Mesenchymal stem cell (in vitro differentiated cells and primary cell): Measurements from ENCODE around the gene G2E3.

Source experiments
- DNase-seq: peaks from one replicate; pipeline ENCODE4 v3.0.0-alpha.2; 2013
- H2AFZ ChIP-seq: one replicate; pipeline ENCODE4 v1.6.1; 2013; ENCODE audit warnings: low read depth, mild to moderate bottlenecking, control low read depth, inconsistent platforms, low read length, moderate library complexity
- H2AK5ac ChIP-seq: 2 replicates; pipeline ENCODE4 v1.6.1; 2013; ENCODE audit warnings: low read length, moderate library complexity, mild to moderate bottlenecking, inconsistent platforms; ENCODE audit not compliant: severe bottlenecking
- H2BK120ac ChIP-seq: one replicate; pipeline ENCODE4 v1.6.1; 2013; ENCODE audit warnings: low read depth, mild to moderate bottlenecking, inconsistent platforms, low read length, moderate library complexity
- H2BK12ac ChIP-seq, 2 experiments: one replicate each; pipeline ENCODE4 v1.6.1; 2013; ENCODE audit warnings: inconsistent platforms in 2 of 2, low read length in 2 of 2, mild to moderate bottlenecking in 2 of 2, moderate library complexity in 2 of 2, control low read depth in 1 of 2
- H2BK15ac ChIP-seq: one replicate; pipeline ENCODE4 v1.6.1; 2013; ENCODE audit warnings: mild to moderate bottlenecking, low read depth, inconsistent platforms; ENCODE audit not compliant: poor library complexity, severe bottlenecking
- H2BK5ac ChIP-seq: 2 replicates; pipeline ENCODE4 v1.6.1; 2013; ENCODE audit warnings: low read depth, mild to moderate bottlenecking, low read length, control low read depth, inconsistent platforms; ENCODE audit not compliant: poor library complexity, severe bottlenecking
- H3K14ac ChIP-seq, 2 experiments: one replicate each; pipeline ENCODE4 v1.6.1; 2013; ENCODE audit warnings: inconsistent platforms in 2 of 2, low read length in 2 of 2, control low read depth in 1 of 2, mild to moderate bottlenecking in 1 of 2, moderate library complexity in 1 of 2
- H3K18ac ChIP-seq, 2 experiments: one replicate each; pipeline ENCODE4 v1.6.1; 2013; ENCODE audit warnings: inconsistent platforms in 2 of 2, low read length in 2 of 2, control low read depth in 1 of 2, low read depth in 1 of 2, mild to moderate bottlenecking in 1 of 2
- H3K23ac ChIP-seq, 2 experiments: one replicate each; pipeline ENCODE4 v1.6.1; 2013; ENCODE audit warnings: inconsistent platforms in 2 of 2, low read length in 2 of 2, mild to moderate bottlenecking in 2 of 2, moderate library complexity in 2 of 2, control low read depth in 1 of 2
- H3K27ac ChIP-seq: 2 replicates; pipeline ENCODE4 v1.5.1; 2013; ENCODE audit warnings: mild to moderate bottlenecking, moderate library complexity, low read length, control low read depth, inconsistent platforms; ENCODE audit not compliant: poor library complexity, severe bottlenecking
- H3K27me3 ChIP-seq, 2 experiments: 2 replicates each; pipeline versions ENCODE4 v1.6.1 to v1.7.0; 2013; ENCODE audit warnings: low read length in 2 of 2, mild to moderate bottlenecking in 2 of 2, moderate library complexity in 2 of 2, control low read depth in 1 of 2, inconsistent platforms in 1 of 2; ENCODE audit not compliant: control insufficient read depth in 1 of 2, insufficient read depth in 1 of 2
- H3K36me3 ChIP-seq, 2 experiments: 2 replicates each; pipeline versions ENCODE4 v1.6.1 to v1.7.0; 2013; ENCODE audit warnings: low read length in 2 of 2, control low read depth in 1 of 2, inconsistent platforms in 1 of 2, low read depth in 1 of 2, mild to moderate bottlenecking in 1 of 2; ENCODE audit not compliant: insufficient read depth in 2 of 2, control insufficient read depth in 1 of 2
- H3K4ac ChIP-seq, 2 experiments: one replicate each; pipeline ENCODE4 v1.6.1; 2013; ENCODE audit warnings: inconsistent platforms in 2 of 2, low read length in 2 of 2, mild to moderate bottlenecking in 2 of 2, moderate library complexity in 2 of 2, control low read depth in 1 of 2, low read depth in 1 of 2
- H3K4me1 ChIP-seq: 2 replicates; pipeline ENCODE4 v1.6.1; 2013; ENCODE audit warnings: low read depth, low read length, control low read depth; ENCODE audit not compliant: control insufficient read depth, insufficient read depth
- H3K4me2 ChIP-seq: 2 replicates; pipeline ENCODE4 v1.6.1; 2013; ENCODE audit warnings: low read length, mild to moderate bottlenecking, inconsistent platforms; ENCODE audit not compliant: poor library complexity, severe bottlenecking
- H3K4me3 ChIP-seq, 2 experiments: 2 replicates each; pipeline versions ENCODE4 v1.5.1 to v1.7.0; 2013; ENCODE audit warnings: low read length in 2 of 2, mild to moderate bottlenecking in 2 of 2, control low read depth in 1 of 2, low read depth in 1 of 2; ENCODE audit not compliant: insufficient read depth in 1 of 2
- H3K79me1 ChIP-seq: replicated peaks from 2 replicates; pipeline ENCODE4 v1.6.1; 2013; ENCODE audit warnings: mild to moderate bottlenecking, control low read depth, low read length, inconsistent platforms; ENCODE audit not compliant: poor library complexity, severe bottlenecking
- H3K9ac ChIP-seq: 2 replicates; pipeline ENCODE4 v1.7.0; 2013; ENCODE audit warnings: mild to moderate bottlenecking, low read length, moderate library complexity
- H3K9me3 ChIP-seq: 2 replicates; pipeline ENCODE4 v1.7.0; 2013; ENCODE audit warnings: mild to moderate bottlenecking, low read length; ENCODE audit not compliant: control insufficient read depth
- H4K8ac ChIP-seq: one replicate; pipeline ENCODE4 v1.6.1; 2013; ENCODE audit warnings: inconsistent platforms, mild to moderate bottlenecking, low read length, moderate library complexity
- H4K91ac ChIP-seq: one replicate; pipeline ENCODE4 v1.6.1; 2013; ENCODE audit warnings: mild to moderate bottlenecking, low read length, inconsistent platforms
- WGBS: methylation state at CpG from one replicate; pipeline ENCODE4 v1.1.7; 2013; ENCODE audit warnings: mixed read lengths; 5-methylcytosine and 5-hydroxymethylcytosine counted together

G2E3 gene

GRCh38 chr14:30527196-30527595, 31.8 kb upstream of the G2E3 start:
- Histone ChIP-seq H2BK120ac (no peak overlapping the region), H3K4me3 (no peak overlapping the region), H4K91ac (no peak overlapping the region), H2BK15ac (no peak overlapping the region), H3K79me1 (no peaks in the 10 kb centered on the region), H3K14ac (no peak overlapping the region), H3K18ac (no peak overlapping the region), H3K4me1 (no peaks in the 10 kb centered on the region), H2BK12ac (no peak overlapping the region), H2AK5ac (no peak overlapping the region), H3K27ac (no peak overlapping the region), H3K4me2 (no peak overlapping the region), H3K4ac (no peak overlapping the region), H3K36me3 (no peaks in the 10 kb centered on the region), H3K9me3 (no peaks in the 10 kb centered on the region), H3K23ac (no peak overlapping the region), H3K27me3 (no peaks in the 10 kb centered on the region), H2AFZ (no peak overlapping the region), H2BK5ac (no peak overlapping the region), H4K8ac (no peak overlapping the region), H3K9ac (no peak overlapping the region)
- DNase-seq = no peak
- 93% methylated on average over 6 of the region's 7 CpGs for whole genome bisulfite sequencing

GRCh38 chr14:30528119-30528518, 30.8 kb upstream of the G2E3 start:
- Histone ChIP-seq H3K27me3 (no peaks in the 10 kb centered on the region), H2BK120ac (no peak overlapping the region), H3K23ac (no peak overlapping the region), H3K4me1 (no peaks in the 10 kb centered on the region), H3K14ac (no peak overlapping the region), H3K9ac (no peak overlapping the region), H4K91ac (no peak overlapping the region), H2BK15ac (no peak overlapping the region), H3K27ac (no peak overlapping the region), H4K8ac (no peak overlapping the region), H3K36me3 (no peaks in the 10 kb centered on the region), H3K9me3 (no peaks in the 10 kb centered on the region), H2AK5ac (no peak overlapping the region), H3K79me1 (no peaks in the 10 kb centered on the region), H2AFZ (no peak overlapping the region), H2BK5ac (no peak overlapping the region), H3K4me2 (no peak overlapping the region), H2BK12ac (no peak overlapping the region), H3K4ac (no peak overlapping the region), H3K18ac (no peak overlapping the region), H3K4me3 (no peak overlapping the region)
- DNase-seq = no peak
- WGBS = 89% methylated on average over 5 of the region's 5 CpGs

- no peak overlapping the region for H3K27ac ChIP-seq
- H3K9me3 ChIP-seq = no peaks in the 10 kb centered on the region
- H3K4me3 ChIP-seq = no peak overlapping the region
- H3K14ac ChIP-seq = no peak overlapping the region
- no peak overlapping the region for H3K9ac ChIP-seq
- H2BK12ac ChIP-seq = no peak overlapping the region
- H2BK5ac ChIP-seq = no peak overlapping the region
- no peak overlapping the region for H2BK120ac ChIP-seq
- no peak overlapping the region for H2BK15ac ChIP-seq
- 84% methylated on average over 12 of the region's 12 CpGs for WGBS
- H2AFZ ChIP-seq = no peak overlapping the region
- H3K4me1 ChIP-seq = no peaks in the 10 kb centered on the region
- no peak overlapping the region for H4K91ac ChIP-seq
- no peak overlapping the region for H2AK5ac ChIP-seq
- H3K27me3 ChIP-seq = no peaks in the 10 kb centered on the region
- H3K36me3 ChIP-seq = no peaks in the 10 kb centered on the region
- no peak overlapping the region for H3K23ac ChIP-seq
- H3K18ac ChIP-seq = no peak overlapping the region
- H3K79me1 ChIP-seq = no peaks in the 10 kb centered on the region
- no peak overlapping the region for H3K4ac ChIP-seq
- H3K4me2 ChIP-seq = no peak overlapping the region
- no peak overlapping the region for H4K8ac ChIP-seq
- no peak for DNase-seq
Observed at GRCh38 chr14:30528778-30529642, 29.9 kb upstream of the G2E3 start.

GRCh38 chr14:30532264-30532663, 26.7 kb upstream of the G2E3 start:
- H3K4me1 ChIP-seq = no peaks in the 10 kb centered on the region
- whole genome bisulfite sequencing = 90% methylated on average over 4 of the region's 5 CpGs
- peaks cover 3% of the 10 kb centered on the region in 2 experiments for H3K27me3 ChIP-seq

More at GRCh38 chr14:30532264-30532663, 26.7 kb upstream of the G2E3 start:
- Histone ChIP-seq H3K9me3 (no peaks in the 10 kb centered on the region), H2BK15ac (no peak overlapping the region), H4K91ac (no peak overlapping the region), H3K27ac (no peak overlapping the region), H2BK5ac (no peak overlapping the region), H4K8ac (no peak overlapping the region), H3K14ac (no peak overlapping the region), H3K18ac (no peak overlapping the region), H3K4ac (no peak overlapping the region), H2AFZ (no peak overlapping the region), H2BK120ac (no peak overlapping the region), H3K36me3 (no peaks in the 10 kb centered on the region), H2BK12ac (no peak overlapping the region), H3K79me1 (no peaks in the 10 kb centered on the region), H3K23ac (no peak overlapping the region), H2AK5ac (no peak overlapping the region), H3K4me3 (no peak overlapping the region), H3K9ac (no peak overlapping the region), H3K4me2 (no peak overlapping the region)
- no peak for DNase-seq
